IPS-NIHi7 (cell line): ENCODE data around the gene ZNF600.
A peak's percentile ranks its signal among the peaks of the same experiment; 100 is the strongest.
"Not testable (repeated sequence)": the region's sequence is repeated elsewhere in the genome, so short reads cannot be mapped to it uniquely, and the experiment has no call there.

Experiments
- DNase-seq: peaks from one replicate; pipeline ENCODE4 v3.0.0; 2012; ENCODE audit warnings: mixed read lengths; ENCODE audit errors: extremely low spot score

The ZNF600 gene

DNA sequence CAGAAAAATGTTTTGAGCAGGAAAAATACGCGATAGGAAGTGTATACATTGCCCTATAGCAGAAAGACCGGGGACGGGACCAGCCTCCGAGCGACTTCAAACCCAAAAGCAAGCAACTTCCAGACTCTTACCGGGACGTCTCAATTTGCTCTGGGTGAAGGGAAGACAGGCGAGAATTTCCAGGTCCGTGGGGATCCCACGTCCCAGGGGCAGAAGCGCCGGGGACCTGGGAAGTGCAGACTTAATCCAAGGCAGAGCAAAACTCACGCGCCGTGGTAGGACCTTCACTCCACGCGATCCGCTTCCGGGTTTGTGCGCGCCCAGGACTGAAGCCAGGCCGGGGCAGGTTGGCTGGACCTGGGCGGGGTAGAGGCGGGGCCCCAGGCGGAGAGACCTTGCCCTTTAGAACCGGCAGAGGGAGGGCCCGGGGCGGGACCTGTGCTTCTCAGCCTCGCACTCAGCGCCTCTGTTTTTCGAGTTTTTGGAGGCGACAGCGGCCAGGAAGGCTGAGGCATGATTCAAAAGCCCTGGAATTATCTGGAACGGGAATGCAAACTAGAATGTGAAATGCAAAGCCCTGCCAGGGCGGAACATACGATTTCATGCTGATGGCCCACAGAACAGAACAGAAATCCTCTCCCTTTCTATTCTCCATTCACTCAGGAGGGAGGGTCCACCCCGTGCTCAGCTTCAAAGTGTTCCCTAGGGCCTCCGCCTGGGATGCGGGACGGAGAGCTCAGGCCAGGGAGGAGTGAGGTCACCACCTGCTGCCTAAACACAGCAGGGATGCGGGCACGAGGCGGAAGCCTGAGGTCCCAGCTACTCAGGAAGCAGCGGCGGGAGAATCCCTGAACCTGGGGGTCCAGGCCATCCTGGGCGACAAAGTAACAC lies at the start of gene ZNF600:
Gene ZNF600, minus strand, starts transcription at position 328 of the 891 bp plus-strand sequence. CDS start 7,903 bp downstream, outside the sequence.
- peak; percentile 71 for DNase-seq

DNA sequence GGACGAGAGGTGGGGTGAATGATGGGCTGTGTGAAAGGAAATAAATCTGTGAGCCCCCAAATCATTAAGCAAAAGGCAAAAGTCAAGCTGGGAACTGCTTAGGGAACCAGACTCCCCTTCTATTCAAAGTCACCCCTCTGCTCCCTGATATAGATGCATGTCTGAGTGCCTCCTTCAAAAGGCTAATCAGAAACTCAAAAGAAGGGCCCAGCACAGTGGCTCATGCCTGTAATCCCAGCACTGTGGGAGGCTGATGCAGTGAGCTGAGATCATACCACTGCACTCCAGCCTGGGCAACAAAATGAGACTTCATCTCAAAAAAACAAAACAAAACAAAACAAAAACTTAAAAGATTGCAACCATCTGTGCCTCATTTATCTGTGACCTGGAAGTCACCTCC lies 47.7 kb upstream of the ZNF600 start:
- DNase-seq: not testable (repeated sequence)

DNA sequence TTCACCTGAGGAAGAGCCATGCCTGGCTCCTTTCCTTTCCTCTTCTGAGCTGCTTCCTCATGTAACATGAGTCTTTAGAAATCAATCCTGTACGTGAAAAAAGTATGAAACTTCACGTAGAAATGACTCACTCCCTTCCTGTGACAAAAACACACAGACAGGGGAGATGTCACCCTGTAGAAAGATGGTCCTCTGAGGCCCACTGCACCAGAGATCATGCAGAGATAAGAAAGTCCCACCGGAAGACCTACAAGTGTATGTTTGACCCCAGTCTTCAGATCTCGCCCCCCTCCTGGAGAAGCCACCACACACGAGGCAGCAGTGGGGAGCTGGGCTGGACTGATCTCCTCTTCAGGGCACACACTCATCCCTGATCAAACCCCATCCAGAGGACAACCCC lies 47.0 kb upstream of the ZNF600 start:
- not testable (repeated sequence) for DNase-seq

DNA sequence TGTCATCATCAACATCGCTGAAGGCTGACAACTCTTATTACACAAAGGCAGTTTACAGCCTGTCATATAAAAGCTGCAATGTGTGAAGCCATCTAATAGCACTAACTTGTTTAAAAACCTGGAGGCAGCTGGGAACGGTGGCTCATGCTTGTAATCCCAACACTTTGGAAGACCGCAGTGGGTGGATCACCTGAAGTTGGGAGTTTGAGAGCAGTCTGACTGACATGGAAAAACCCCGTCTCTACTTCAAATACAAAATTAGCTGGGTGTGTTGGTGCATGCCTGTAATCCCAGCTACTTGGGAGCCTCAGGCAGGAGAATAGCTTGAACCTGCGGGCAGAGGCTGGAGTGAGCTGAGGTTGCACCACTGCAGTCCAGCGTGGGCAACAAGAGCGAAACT lies 43.3 kb upstream of the ZNF600 start:
- DNase-seq: not testable (repeated sequence)

DNA sequence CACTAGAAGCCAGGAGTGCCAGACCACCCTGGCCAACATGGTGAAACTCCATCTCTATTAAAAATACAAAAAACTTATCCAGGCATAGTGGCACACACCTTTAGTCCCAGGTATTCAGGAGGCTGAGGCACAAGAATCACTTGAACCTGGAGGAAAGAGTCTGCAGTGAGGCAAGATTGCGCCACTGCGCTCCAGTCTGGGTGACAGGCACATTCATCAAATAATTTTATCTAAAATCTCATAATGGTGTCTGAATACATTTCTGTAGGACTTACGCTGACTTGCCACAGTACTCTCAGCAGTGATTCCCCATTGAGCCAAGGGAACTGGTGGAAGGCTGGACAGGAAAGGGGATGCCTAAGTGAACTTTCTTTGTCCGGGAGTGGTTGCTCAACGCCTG lies 39.2 kb upstream of the ZNF600 start:
- no peak for DNase-seq

DNA sequence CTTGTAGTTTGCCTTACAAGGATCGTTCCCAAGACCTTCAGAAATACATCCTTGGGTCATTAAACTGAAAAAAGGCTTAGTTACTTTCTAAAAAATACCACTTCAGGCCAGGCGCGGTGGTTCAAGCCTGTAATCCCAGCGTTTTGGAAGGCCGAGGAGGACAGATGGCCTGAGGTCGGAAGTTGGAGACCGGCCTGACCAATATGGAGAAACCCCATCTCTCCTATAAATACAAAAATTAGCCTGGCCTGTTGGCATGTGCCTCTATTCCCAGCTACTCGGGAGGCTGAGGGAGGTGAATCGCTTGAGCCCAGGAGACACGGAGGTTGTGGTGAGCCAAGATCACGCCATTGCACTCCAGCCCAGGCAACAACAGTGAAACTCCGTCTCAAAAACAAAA lies 37.1 kb upstream of the ZNF600 start:
- no peak for DNase-seq

DNA sequence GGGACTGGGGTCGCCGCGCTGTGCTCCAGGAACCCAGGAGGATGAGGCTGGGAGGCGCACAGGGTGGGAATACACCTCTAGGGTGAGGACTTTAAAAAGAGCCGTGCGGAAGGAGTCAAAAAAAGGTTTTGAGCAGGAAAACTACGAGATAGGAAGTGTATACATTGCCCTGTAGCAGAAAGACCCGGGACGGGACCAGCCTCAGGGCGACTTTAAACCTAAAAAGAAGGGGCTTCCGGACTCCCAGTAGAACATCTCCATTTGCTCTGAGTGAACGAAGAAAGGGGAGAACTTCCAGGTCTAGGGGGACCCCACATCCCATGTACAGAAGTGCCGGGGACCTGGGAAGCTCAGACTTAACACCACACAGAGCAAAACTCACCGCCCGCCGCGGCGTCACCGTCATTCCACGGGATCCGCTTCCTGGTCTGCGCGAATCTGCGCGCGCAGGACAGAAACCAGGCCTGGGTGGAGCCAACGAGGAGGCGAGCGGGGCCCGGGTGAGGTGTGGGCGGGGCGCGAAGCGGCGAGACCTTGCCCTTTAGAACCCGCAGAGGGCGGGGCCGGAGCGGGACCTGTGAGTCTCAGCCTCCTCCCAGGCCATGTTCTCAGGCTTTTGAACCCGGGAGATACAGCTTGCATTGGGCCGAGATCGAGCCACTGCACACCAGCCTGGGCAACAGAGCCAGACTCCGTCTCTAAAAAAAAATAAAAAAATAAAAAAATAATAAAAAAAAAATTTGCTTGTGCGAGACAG lies 34.8 kb upstream of the ZNF600 start, which contains the start of gene ZNF28:
Gene ZNF28, minus strand, starts transcription at position 430 of the 757 bp plus-strand sequence. CDS start 3,675 bp downstream, outside the sequence.
- peak; percentile 43 for DNase-seq

DNA sequence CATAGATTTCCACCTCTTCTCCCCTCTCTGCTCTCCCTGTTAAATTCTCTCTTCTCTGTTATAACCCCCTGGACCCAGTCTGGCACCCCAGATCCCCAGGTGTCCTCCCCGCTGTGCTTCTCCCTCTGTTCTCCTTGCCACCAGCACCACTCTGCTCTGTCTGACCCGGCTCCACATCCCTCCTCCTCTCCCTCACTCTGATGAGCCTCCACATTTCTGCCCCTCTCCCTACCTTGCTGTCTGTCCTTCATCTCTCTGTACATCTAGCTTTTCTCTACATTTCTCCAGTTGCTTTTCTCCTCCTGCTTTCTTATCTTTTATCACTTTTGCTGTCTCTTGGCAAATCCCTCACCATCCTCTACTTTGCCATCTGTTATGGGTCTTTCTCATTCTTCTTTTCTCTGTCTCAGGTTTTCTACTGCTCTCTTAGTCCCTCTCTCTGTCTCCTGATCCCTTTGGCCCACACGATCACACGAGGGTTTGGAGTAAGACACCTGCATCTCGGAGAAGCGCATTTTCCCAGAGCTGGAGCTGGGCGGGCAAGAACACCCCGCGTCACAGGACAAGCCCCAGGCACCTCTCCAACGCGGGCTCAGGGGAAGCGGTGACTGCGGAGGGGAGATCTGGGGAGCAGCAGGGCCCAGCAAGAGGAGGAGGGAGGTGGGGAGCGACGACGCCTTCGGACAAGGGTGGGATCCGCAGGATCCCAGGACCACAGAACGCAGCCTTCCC lies 34.0 kb upstream of the ZNF600 start:
- DNase-seq: not testable (repeated sequence)

DNA sequence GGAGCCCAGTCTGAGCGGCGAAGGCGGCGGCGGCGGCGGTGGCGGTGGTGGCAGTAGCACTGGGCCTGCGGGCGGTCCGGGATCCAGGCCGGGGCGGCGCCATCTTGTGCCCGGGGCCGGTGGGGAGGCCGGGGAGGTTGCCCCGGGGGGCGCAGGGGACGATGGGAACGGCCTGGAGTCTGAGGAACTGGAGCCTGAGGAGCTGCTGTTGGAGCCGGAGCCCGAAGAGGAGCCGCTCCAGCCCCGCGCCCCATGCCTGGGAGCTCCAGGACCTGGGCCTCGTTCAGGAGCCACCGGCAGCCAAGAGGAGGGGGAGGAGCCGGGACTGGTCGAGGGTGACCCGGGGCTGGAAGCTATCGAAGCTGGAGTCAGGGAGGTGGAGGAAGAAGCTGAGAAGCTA lies 23.2 kb upstream of the ZNF600 start:
- no peak for DNase-seq

DNA sequence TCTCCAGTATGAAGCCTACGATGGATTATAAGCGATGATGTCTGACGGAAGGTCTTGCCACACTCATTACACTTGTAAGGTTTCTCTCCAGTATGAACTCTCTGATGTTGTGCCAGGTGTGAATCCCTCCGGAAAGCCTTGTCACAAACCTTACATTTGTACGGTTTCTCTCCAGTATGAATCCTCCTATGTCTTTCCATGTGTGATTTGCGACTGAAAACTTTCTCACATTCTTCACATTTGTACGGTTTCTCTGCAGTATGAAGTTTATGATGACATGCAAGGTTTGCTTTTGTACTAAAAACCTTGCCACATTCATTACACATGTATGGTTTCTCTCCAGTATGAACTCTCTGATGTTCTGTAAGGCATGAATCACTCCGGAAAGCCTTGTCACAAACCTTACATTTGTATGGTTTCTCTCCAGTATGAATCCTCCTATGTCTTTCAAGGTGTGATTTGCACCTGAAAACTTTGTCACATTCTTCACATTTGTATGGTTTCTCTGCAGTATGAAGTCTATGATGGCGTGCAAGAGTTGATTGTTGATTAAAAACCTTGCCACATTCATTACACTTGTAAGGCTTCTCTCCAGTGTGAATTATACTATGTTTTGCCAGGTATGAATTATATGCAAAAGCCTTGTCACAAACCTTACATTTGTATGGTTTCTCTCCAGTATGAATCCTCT lies 13.5 kb upstream of the ZNF600 start:
- not testable (repeated sequence) for DNase-seq

DNA sequence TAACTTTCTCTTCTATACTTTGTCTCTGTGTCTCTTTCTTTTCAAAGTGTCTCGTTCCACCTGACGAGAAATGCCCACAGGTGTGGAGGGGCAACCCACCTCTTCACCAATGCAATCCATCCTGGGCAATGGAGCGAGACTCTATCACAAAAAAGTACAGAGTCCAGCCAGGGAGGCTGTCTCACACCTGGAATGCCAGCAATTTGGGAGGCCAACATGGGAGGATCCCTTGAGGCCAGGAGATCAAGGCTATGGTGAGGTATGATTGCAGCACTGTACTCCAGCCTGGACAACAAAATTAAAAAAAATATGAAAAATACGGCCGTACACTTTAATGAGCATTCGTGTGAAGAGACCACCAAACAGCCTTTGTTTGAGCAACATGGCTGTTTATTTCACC lies 2.8 kb upstream of the ZNF600 start:
- DNase-seq: no peak

DNA sequence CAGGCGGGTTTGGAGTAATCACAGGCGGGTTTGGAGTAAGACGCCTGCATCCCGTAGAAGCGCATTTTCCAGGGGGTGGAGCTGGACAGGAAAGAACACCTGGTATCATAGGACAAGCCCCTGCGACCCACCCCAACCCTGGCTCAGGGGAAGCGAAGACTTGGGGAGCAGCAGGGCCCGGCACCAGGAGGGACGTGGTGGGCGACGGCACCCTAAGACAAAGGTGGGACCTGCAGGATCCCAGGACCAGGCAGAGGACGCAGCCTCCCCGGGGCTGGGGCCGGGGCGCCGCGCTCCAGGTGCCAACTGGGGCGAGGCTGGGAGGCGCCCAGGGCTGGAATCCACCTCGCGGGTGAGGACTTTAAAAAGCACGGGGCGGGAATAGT lies 520 bp downstream of the ZNF600 start:
- peak; percentile 10 for DNase-seq

DNA sequence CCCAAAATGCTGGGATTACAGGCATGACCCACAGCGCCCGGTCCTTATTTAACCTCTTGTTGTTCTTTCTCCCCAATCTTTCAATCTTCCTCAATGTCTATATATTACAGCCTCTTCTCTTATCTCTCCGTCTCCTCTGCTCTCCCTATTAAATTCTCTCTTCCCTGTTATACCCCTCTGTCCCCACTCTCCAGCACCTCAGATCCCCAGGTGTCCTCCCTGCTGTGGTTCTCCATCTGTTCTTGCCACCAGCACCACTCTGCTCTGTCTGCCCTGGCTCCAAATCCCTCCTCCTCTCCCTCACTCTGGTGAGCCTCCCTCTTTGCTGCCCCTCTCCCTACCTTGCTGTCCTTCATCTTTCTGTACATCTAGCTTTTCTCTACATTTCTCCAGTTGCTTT lies 1.1 kb downstream of the ZNF600 start:
- no peak for DNase-seq

DNA sequence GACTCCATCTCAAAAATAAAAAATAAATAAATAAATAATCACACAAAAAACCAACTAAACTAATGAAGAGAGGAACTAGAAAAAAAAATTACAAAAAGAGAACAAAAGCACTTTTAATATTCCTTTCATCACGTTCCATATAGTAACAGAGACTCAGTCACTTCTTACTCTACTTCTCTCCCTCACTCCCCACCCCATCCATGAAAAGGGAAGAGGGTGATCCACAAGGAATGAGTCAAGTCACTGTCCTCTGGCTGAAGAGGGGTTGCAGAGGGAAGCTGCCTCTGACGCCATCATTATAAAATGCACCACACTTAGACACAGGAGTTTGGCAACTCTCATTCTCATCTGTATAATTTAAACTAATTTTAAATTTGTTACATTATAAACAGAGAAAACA lies 3.7 kb downstream of the ZNF600 start:
- DNase-seq: not testable (repeated sequence)

DNA sequence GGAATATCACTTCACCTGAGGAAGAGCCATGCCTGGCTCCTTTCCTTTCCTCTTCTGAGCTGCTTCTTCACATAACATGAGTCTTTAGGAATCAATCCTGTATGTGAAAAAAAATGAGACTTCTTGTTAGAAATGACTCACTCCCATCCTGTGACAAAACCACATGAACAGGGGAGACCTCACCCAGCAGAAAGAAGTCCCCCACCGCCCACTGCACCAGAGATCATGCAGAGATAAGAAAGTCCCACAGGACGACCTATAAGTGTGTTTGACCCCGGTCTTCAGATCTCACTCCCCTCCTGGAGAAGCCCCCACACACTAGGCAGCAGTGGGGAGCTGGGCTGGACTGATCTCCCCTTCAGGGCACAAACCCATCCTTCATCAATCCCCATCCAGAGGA lies 7.8 kb downstream of the ZNF600 start:
- no peak for DNase-seq

DNA sequence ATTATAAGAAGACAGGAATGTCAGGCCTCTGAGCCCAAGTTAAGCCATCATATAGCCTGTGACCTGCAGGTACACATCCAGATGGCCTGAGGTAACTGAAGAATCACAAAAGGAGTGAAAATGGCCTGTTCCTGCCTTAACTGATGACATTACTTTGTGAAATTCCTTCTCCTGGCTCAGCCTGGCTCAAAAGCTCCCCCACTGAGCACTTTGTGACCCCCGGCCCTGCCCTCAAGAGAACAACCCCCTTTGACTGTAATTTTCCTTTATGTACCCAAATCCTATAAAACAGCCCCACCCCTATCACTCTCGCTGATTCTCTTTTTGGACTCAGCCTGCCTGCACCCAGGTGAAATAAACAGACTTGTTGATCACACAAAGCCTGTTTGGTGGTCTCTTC lies 30.1 kb downstream of the ZNF600 start:
- not testable (repeated sequence) for DNase-seq

DNA sequence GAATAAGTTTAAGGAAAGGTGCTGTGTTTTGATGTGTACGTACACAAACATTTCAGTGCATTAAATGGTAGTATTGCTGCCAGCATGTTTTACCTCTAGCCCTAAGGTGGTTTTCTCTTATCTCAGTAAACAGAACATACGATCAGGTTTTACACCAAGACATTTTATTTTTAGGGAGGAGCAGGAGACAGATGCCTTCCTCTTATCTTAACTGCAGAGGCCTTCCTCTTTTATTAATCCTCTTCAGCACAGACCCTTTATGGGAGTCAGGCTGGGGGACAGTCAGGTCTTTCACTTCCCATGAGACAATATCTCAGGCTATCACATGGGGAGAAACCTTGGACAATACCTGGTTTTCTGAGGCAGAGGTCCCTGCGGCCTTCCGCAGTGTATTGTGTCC lies 36.8 kb downstream of the ZNF600 start:
- DNase-seq: no peak

DNA sequence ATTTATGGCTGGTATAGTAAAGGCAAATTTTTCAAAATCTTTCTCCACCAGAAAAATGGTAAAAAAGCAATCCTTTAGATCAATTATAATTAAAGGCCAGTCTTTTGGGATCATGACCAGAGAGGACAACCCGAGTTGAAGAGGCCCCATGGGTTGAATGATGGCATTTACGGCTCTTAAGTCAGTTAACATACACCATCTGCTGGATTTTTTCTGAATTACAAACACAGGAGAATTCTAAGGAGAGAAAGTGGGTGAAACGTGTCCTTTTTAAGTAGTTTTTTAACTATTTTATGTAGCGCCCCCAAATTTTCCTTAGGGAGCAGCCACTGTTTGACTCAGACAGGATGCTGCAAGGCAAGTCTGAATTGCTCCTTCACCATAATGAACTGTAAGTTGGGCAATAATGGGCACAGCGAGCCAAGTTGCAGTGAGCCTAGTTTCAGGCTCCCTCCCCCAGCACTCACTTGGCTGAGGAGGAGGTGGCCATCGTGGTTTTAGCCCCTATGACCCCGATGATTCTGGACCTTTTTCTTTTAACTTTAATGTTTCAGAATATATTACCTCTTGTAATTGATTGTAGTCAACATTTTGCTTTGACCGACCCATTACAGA lies 38.1 kb downstream of the ZNF600 start:
- no peak for DNase-seq

DNA sequence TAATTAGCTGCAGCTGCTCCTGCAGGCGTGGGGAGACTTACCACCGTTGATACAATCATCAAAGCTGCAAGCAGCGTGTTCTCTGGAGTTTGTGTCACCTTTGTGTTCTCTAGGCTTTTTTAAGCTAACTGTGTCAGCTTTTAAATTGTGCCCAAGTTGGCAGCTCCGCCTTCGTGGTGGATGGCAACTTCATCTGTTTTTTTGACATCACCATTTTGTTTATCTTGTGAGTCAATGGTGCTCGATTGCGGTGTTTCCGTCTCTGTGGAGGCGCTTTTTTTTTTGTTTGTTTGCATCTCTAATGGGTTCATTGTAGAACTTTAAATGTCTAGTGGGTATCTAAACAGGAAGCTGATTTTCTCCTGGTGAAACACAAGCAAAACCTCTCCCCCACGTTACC lies 40.7 kb downstream of the ZNF600 start:
- DNase-seq: not testable (repeated sequence)

DNA sequence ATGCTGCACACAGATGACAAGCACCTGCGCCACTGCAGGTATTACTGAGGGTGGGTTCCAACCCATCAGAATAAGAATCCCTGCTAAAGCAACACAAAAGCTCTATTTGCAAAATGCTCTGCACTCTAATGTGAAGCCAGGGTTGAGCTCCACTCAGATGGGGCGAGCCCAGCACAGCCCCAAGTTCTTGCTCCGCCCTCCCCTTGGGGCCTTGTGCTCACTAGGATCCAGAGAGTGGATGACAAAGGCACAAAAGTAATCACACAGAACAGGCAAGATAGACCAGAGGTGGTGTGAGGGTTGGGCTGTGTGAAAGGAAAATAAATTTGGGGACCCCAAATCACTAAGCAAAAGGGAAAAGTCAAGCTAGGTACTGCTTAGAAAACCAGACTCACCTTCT lies 43.5 kb downstream of the ZNF600 start:
- no peak for DNase-seq

DNA sequence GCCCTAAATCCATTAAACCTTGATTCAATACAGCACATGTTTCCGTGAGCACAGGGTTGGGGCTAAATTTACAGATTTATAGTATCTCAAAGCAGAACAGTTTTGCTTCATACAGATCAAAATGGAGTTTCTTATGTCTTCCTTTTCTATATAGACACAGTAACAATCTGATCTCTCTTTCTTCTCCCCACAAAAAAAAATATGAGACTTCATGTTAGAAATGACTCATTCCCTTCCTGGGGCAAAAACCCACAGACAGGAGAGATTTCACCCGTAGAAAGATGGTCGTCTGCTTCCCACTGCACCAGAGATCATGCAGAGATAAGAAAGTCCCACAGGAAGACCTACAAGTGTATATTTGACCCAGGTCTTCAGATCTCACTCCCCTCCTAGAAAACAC lies 44.1 kb downstream of the ZNF600 start:
- DNase-seq: no peak
